H1 (cell line): ENCODE results near the gene SPATA33. TPM values are rescaled to one million over a fixed set of nuclear protein-coding genes. Genes with fewer than 3 reads are reported as not detected.

Experiments
- CTCF ChIA-PET: fragments of 300-600 bp; sonication (Branson Sonifier 250); formaldehyde crosslinking; loops from one replicate; lab custom pipeline; 2021; ENCODE audit not compliant: partially characterized antibody; lab: Charles Lee
- POLR2A ChIA-PET: fragments of 300-600 bp; sonication (Branson Sonifier 250); formaldehyde crosslinking; loops from one replicate; lab custom pipeline; 2021; ENCODE audit warnings: inconsistent platforms; ENCODE audit not compliant: partially characterized antibody; lab: Charles Lee
- DNase-seq, 2 experiments: peaks; one replicate each; pipeline versions ENCODE4 v3.0.0 to v3.0.0-alpha.2; 2010 to 2022; ENCODE audit warnings: low spot score in 2 of 2, low read depth in 1 of 2, mixed read lengths in 1 of 2
- FAIRE-seq: peaks from 2 replicates; lab custom pipeline; 2011; peaks lifted over from hg19 to GRCh38; lab: Jason Lieb, UNC
- H2AFZ ChIP-seq: 2 replicates; pipeline ENCODE4 v1.8.1; 2012; ENCODE audit warnings: low read length, inconsistent platforms
- H2AK5ac ChIP-seq: 2 replicates; pipeline ENCODE4 v1.6.1; 2013; ENCODE audit warnings: low read depth, low read length
- H2BK120ac ChIP-seq: replicated peaks from 2 replicates; pipeline ENCODE3; 2013; ENCODE audit warnings: low read depth, low read length, inconsistent platforms
- H2BK12ac ChIP-seq: 2 replicates; pipeline ENCODE4 v1.6.1; 2013; ENCODE audit warnings: low read depth, low read length
- H2BK15ac ChIP-seq: 2 replicates; pipeline ENCODE4 v1.6.1; 2013; ENCODE audit warnings: low read length
- H2BK20ac ChIP-seq: 2 replicates; pipeline ENCODE4 v1.6.1; 2013; ENCODE audit warnings: low read length
- H2BK5ac ChIP-seq: 2 replicates; pipeline ENCODE4 v1.6.1; 2013; ENCODE audit warnings: low read depth, low read length
- H3K14ac ChIP-seq: 2 replicates; pipeline ENCODE4 v1.6.1; 2013; ENCODE audit warnings: inconsistent platforms; ENCODE audit not compliant: insufficient read length
- H3K18ac ChIP-seq: 2 replicates; pipeline ENCODE4 v1.6.1; 2013; ENCODE audit warnings: low read length; ENCODE audit errors: extremely low read depth
- H3K23ac ChIP-seq: 2 replicates; pipeline ENCODE4 v1.6.1; 2013; ENCODE audit warnings: inconsistent platforms; ENCODE audit not compliant: insufficient read length
- H3K23me2 ChIP-seq: 2 replicates; pipeline ENCODE4 v1.6.1; 2013; ENCODE audit warnings: low read depth, low read length
- H3K27ac ChIP-seq: 2 replicates; pipeline ENCODE4 v1.6.1; 2011; ENCODE audit warnings: low read depth, low read length, inconsistent platforms
- H3K27me3 ChIP-seq, 4 experiments: replicated peaks in 1 of 4; 1 replicate in 1 of 4; 2 replicates in 3 of 4; pipeline versions ENCODE4 v1.6.1 to v1.8.1; 2011 to 2013; ENCODE audit warnings: low read length in 3 of 4, mild to moderate bottlenecking in 3 of 4, inconsistent platforms in 2 of 4, mixed read lengths in 2 of 4, moderate library complexity in 1 of 4; ENCODE audit not compliant: control insufficient read depth in 3 of 4, insufficient read depth in 3 of 4; ENCODE audit errors: extremely low read depth in 1 of 4
- H3K36me3 ChIP-seq, 4 experiments: 2 replicates each; pipeline versions ENCODE4 v1.6.1 to v1.8.1; 2011 to 2013; ENCODE audit warnings: mild to moderate bottlenecking in 4 of 4, low read length in 3 of 4, moderate library complexity in 2 of 4, control low read depth in 1 of 4, inconsistent platforms in 1 of 4; ENCODE audit not compliant: insufficient read depth in 4 of 4, control insufficient read depth in 2 of 4
- H3K4ac ChIP-seq: replicated peaks from 2 replicates; pipeline ENCODE3; 2013; ENCODE audit warnings: low read length, low read depth, mixed read lengths, inconsistent platforms; ENCODE audit not compliant: insufficient read length
- H3K4me1 ChIP-seq, 4 experiments: replicated peaks in 1 of 4; 1 replicate in 1 of 4; 2 replicates in 3 of 4; pipeline versions ENCODE4 v1.6.1 to v1.8.1; 2011 to 2013; ENCODE audit warnings: low read length in 3 of 4, inconsistent platforms in 2 of 4, mixed read lengths in 1 of 4; ENCODE audit not compliant: insufficient read depth in 4 of 4, control insufficient read depth in 3 of 4
- H3K4me2 ChIP-seq, 2 experiments: 2 replicates each; pipeline versions ENCODE4 v1.6.1 to v1.8.1; 2011 to 2013; ENCODE audit warnings: low read depth in 2 of 2, low read length in 2 of 2, control low read depth in 1 of 2, inconsistent platforms in 1 of 2, mild to moderate bottlenecking in 1 of 2; ENCODE audit not compliant: insufficient read depth in 1 of 2
- H3K4me3 ChIP-seq, 4 experiments: fragments of 200-600, 300-600 bp in 1 of 4; sonication (generic), shearing (Covaris generic), sonication (Bioruptor Twin) in 1 of 4; 2 replicates each; pipeline versions ENCODE4 v1.5.1 to v1.8.1; 2011 to 2016; ENCODE audit warnings: low read length in 4 of 4, low read depth in 3 of 4, control low read depth in 2 of 4, inconsistent platforms in 2 of 4, mild to moderate bottlenecking in 2 of 4, mixed read lengths in 1 of 4, moderate library complexity in 1 of 4; ENCODE audit not compliant: insufficient read depth in 2 of 4; ENCODE audit errors: extremely low read depth in 1 of 4
- H3K56ac ChIP-seq: replicated peaks from 2 replicates; pipeline ENCODE3; 2013; ENCODE audit warnings: low read depth, mild to moderate bottlenecking, mixed read lengths, low read length, inconsistent platforms; ENCODE audit not compliant: insufficient read length
- H3K79me1 ChIP-seq: 2 replicates; pipeline ENCODE4 v1.6.1; 2013; ENCODE audit warnings: low read depth, low read length, control low read depth
- H3K79me2 ChIP-seq, 2 experiments: 2 replicates each; pipeline versions ENCODE4 v1.6.1 to v1.8.1; 2012 to 2013; ENCODE audit warnings: low read length in 2 of 2, mild to moderate bottlenecking in 2 of 2, inconsistent platforms in 1 of 2; ENCODE audit not compliant: insufficient read depth in 2 of 2, control insufficient read depth in 1 of 2
- H3K9ac ChIP-seq, 4 experiments: replicated peaks in 1 of 4; 1 replicate in 1 of 4; 2 replicates in 3 of 4; pipeline versions ENCODE4 v1.6.1 to v1.8.1; 2011 to 2013; ENCODE audit warnings: low read depth in 3 of 4, low read length in 3 of 4, control low read depth in 2 of 4, mild to moderate bottlenecking in 2 of 4, moderate library complexity in 2 of 4, inconsistent platforms in 1 of 4; ENCODE audit errors: extremely low read depth in 1 of 4
- H3K9me3 ChIP-seq, 2 experiments: 2 replicates each; pipeline versions ENCODE4 v1.6.1 to v1.8.1; 2012 to 2013; ENCODE audit warnings: mild to moderate bottlenecking in 2 of 2, moderate library complexity in 2 of 2, control low read depth in 1 of 2, inconsistent platforms in 1 of 2, low read depth in 1 of 2, low read length in 1 of 2, mixed read lengths in 1 of 2; ENCODE audit not compliant: insufficient read depth in 2 of 2
- H4K20me1 ChIP-seq, 2 experiments: replicated peaks in 1 of 2; 2 replicates each; pipeline versions ENCODE3 to v1.8.1; 2011 to 2013; ENCODE audit warnings: inconsistent platforms in 2 of 2, low read length in 2 of 2, mild to moderate bottlenecking in 1 of 2; ENCODE audit not compliant: insufficient read depth in 2 of 2, control insufficient read depth in 1 of 2
- H4K5ac ChIP-seq: 2 replicates; pipeline ENCODE4 v1.6.1; 2013; ENCODE audit warnings: low read length, low read depth, mixed read lengths, inconsistent platforms; ENCODE audit not compliant: insufficient read length
- H4K8ac ChIP-seq: 2 replicates; pipeline ENCODE4 v1.8.0; 2013; ENCODE audit warnings: mild to moderate bottlenecking, moderate library complexity, low read length, inconsistent platforms; ENCODE audit not compliant: insufficient read depth; ENCODE audit errors: extremely low read depth
- H4K91ac ChIP-seq: replicated peaks from 2 replicates; pipeline ENCODE3; 2013; ENCODE audit warnings: low read length, mixed read lengths, inconsistent platforms; ENCODE audit not compliant: insufficient read length
- GABPA ChIP-seq: IDR thresholded peaks from 2 replicates; pipeline ENCODE4 v1.6.1; 2011; ENCODE audit warnings: mild to moderate bottlenecking, low read length, moderate library complexity, borderline replicate concordance; ENCODE audit not compliant: insufficient read depth
- HDAC6 ChIP-seq: IDR thresholded peaks from one replicate; pipeline ENCODE4 v1.7.1; 2012; ENCODE audit warnings: low read depth, mild to moderate bottlenecking, inconsistent platforms, low read length, moderate library complexity
- TEAD4 ChIP-seq: IDR thresholded peaks from 2 replicates; pipeline ENCODE4 v1.6.1; 2012; ENCODE audit warnings: low read depth, low read length, inconsistent platforms, mixed read lengths
- WGBS, 2 experiments: shearing (Covaris generic) in 1 of 2; methylation state at CpG; one replicate each; pipeline versions ENCODE4 v1.1.6 to v1.1.7; 2013 to 2015; ENCODE audit warnings: low lambda C conversion rate in 2 of 2, mixed read lengths in 2 of 2, inconsistent platforms in 1 of 2, low coverage in 1 of 2, missing lambda C conversion rate in 1 of 2; ENCODE audit not compliant: insufficient replicate concordance in 2 of 2, insufficient coverage in 1 of 2, insufficient read length in 1 of 2; ENCODE audit errors: extremely low coverage in 1 of 2, missing lambda C conversion rate in 1 of 2; 5-methylcytosine and 5-hydroxymethylcytosine counted together
- polyA plus RNA-seq, 7 experiments: library from polyadenylated mRNA; depleted of rRNA in 3 of 7; stranded (reverse) in 5 of 7; unstranded in 2 of 7; fragments of >200 nt in 5 of 7; fragments of 200-250 nt in 2 of 7; gene quantifications; 1 replicate in 5 of 7; 2 replicates in 1 of 7; 4 replicates in 1 of 7; pipeline versions ENCODE4 v1.2.1 to v1.2.3, GENCODE V29; 2011 to 2013; ENCODE audit warnings: missing spikeins in 2 of 7, mixed read lengths in 2 of 7
- total RNA-seq: library from RNA; stranded (reverse); fragmentation: NEBNext Ultra II Directional; extraction: Animal tissue kit (Norgen Biotek cat#: 25700); gene quantifications from 2 replicates; pipeline ENCODE4 v1.2.1, GENCODE V29; 2021
- TF ChIP-seq, protein P1 (sequence below), 3 experiments: IDR thresholded peaks; 1 replicate in 2 of 3; 2 replicates in 1 of 3; pipeline versions ENCODE4 v1.5.1 to v1.6.1; 2011; ENCODE audit warnings: low read length in 3 of 3, mild to moderate bottlenecking in 3 of 3, inconsistent platforms in 2 of 3, low read depth in 1 of 3, moderate library complexity in 1 of 3; ENCODE audit not compliant: insufficient read depth in 1 of 3; ENCODE audit errors: control extremely low read depth in 1 of 3

Gene SPATA33
- total and polyA plus RNA-seq, 2 of the 8 experiments (the other 6 are each of a cell fraction or from before 2014, with no cell fraction given): 5.4 to 16.9 TPM

DNA sequence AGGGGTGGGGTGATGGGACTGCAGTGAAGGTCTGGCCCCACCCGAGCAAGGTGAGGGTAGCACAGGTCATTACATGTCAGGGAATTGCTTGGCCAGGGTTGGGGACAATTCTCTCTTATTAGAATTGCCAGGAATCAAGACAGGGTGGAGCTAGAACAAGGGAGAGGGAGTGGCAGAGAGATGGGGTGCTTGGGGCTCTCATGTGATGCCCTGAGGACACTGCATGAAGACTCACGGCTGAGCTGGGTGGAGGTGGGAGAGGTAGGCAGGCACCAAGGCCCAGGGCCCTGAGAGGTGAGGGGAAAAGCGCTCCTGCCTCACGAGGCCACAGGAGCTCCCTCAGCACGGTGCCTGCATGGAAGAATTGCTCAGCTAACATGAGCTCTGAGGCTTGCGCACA lies 40.6 kb upstream of the SPATA33 start:
- H3K9me3 ChIP-seq: no peaks in the 10 kb centered on the region
- H3K4me3 ChIP-seq: no peak overlapping the region
- peak overlapping the region; percentile 65; the same call in 1 of the 2 replicates for H2AK5ac ChIP-seq
- no peaks in the 10 kb centered on the region for H3K23me2 ChIP-seq
- H2BK20ac ChIP-seq: peak overlapping the region; percentile 61; the same call in 1 of the 2 replicates
- ChIA-PET CTCF (interaction anchor here (0.9 to 5.1 kb wide), 8 partner anchors 11 to 53 kb away, joined by 3 to 46 read pairs (median 6); no protein-coding TSS in a partner anchor), POLR2A (interaction anchor here (3.5 kb wide), 1 partner anchor 52 kb away, joined by 21 read pairs; no protein-coding TSS in a partner anchor)
- DNase-seq (no peak), FAIRE-seq (no peak)
- H3K79me2 ChIP-seq: no peaks in the 10 kb centered on the region
- H3K14ac ChIP-seq: no peak overlapping the region
- H3K9ac ChIP-seq: no peak overlapping the region
- H2AFZ ChIP-seq: no peak overlapping the region
- 68% methylated on average over 6 of the region's 6 CpGs; no CpG with 5 or more reads in 1 of the 2 experiments for WGBS, 2 experiments
- no peak overlapping the region for H3K27ac ChIP-seq
- no peak overlapping the region for H4K91ac ChIP-seq
- H2BK15ac ChIP-seq: 0 out of 2 replicates have a peak overlapping the region, but pooled peaks have one; percentile 72
- H3K27me3 ChIP-seq: no peaks in the 10 kb centered on the region; a peak in 2 of 7 replicates
- no peak overlapping the region for H3K23ac ChIP-seq
- H2BK12ac ChIP-seq: peak overlapping the region; percentile 94; the same call in 1 of the 2 replicates
- H3K4ac ChIP-seq: no peak overlapping the region
- H4K8ac ChIP-seq: peak overlapping the region; percentile 3; the same call in 1 of the 2 replicates
- H3K4me1 ChIP-seq: peaks cover 0 to 19% (median 5%) of the 10 kb centered on the region in 4 experiments; a peak in 5 of 7 replicates
- no peak overlapping the region for H4K5ac ChIP-seq
- H3K79me1 ChIP-seq: no peaks in the 10 kb centered on the region; the same call in 1 of the 2 replicates
- no peak overlapping the region for H3K18ac ChIP-seq
- H3K56ac ChIP-seq: no peak overlapping the region
- no peaks in the 10 kb centered on the region for H3K36me3 ChIP-seq
- H4K20me1 ChIP-seq: no peaks in the 10 kb centered on the region
- no peak overlapping the region for H3K4me2 ChIP-seq
- no peak overlapping the region for H2BK120ac ChIP-seq
- no peak overlapping the region for H2BK5ac ChIP-seq
- no peak for TF ChIP-seq HDAC6
- TF ChIP-seq TEAD4: no peak
- no peak for TF ChIP-seq GABPA
- TF ChIP-seq, protein P1, sequence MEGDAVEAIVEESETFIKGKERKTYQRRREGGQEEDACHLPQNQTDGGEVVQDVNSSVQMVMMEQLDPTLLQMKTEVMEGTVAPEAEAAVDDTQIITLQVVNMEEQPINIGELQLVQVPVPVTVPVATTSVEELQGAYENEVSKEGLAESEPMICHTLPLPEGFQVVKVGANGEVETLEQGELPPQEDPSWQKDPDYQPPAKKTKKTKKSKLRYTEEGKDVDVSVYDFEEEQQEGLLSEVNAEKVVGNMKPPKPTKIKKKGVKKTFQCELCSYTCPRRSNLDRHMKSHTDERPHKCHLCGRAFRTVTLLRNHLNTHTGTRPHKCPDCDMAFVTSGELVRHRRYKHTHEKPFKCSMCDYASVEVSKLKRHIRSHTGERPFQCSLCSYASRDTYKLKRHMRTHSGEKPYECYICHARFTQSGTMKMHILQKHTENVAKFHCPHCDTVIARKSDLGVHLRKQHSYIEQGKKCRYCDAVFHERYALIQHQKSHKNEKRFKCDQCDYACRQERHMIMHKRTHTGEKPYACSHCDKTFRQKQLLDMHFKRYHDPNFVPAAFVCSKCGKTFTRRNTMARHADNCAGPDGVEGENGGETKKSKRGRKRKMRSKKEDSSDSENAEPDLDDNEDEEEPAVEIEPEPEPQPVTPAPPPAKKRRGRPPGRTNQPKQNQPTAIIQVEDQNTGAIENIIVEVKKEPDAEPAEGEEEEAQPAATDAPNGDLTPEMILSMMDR (IDR thresholded peaks at IDR 0.05; ENCODE audit: control extremely low read depth in 1 of 3, insufficient read depth in 1 of 3, low read depth in 1 of 3, low read length in 3 of 3): no peak
